Heart right ventricle (tissue), 16 donors: ENCODE measurements around the gene CACNA1A. TPM values are rescaled to one million over a fixed set of nuclear protein-coding genes. Genes with fewer than 3 reads are reported as not detected.

Source experiments
- ATAC-seq, 8 donors: fragments of 200-7000 bp; cut with Tn5 transposase; one replicate each; pipeline ENCODE4 v1.9.1; 2020; ENCODE audit warnings: mild to moderate bottlenecking in 8 of 8, moderate library complexity in 8 of 8, moderate number of reproducible peaks in 1 of 8
- DNase-seq, 2 donors: peaks; one replicate each; pipeline ENCODE4 v3.0.0-alpha.2; 2020
- H3K27ac ChIP-seq, 10 donors: fragments of 200-600 bp; sonication (generic) in 2 of 10; one replicate each; pipeline versions ENCODE4 v1.5.0 to v1.8.0; 2020 to 2022; ENCODE audit warnings: mild to moderate bottlenecking in 3 of 10
- H3K27me3 ChIP-seq, 7 donors: fragments of 200-600 bp; one replicate each; pipeline ENCODE4 v1.8.0; 2021 to 2022; ENCODE audit warnings: mild to moderate bottlenecking in 2 of 7
- H3K36me3 ChIP-seq, 9 donors: fragments of 200-600 bp; sonication (generic) in 1 of 9; one replicate each; pipeline versions ENCODE4 v1.5.0 to v1.8.0; 2020 to 2022; ENCODE audit warnings: mild to moderate bottlenecking in 2 of 9
- H3K4me1 ChIP-seq, 9 donors: fragments of 200-600 bp; sonication (generic) in 1 of 9; one replicate each; pipeline versions ENCODE4 v1.5.0 to v1.8.0; 2020 to 2022; ENCODE audit warnings: mild to moderate bottlenecking in 4 of 9
- H3K4me3 ChIP-seq, 10 donors: fragments of 200-600 bp; sonication (generic) in 2 of 10; one replicate each; pipeline versions ENCODE4 v1.5.0 to v1.8.0; 2020 to 2022; ENCODE audit warnings: mild to moderate bottlenecking in 7 of 10, moderate library complexity in 2 of 10
- H3K9me3 ChIP-seq, 11 donors: fragments of 200-600 bp in 10 of 11; sonication (generic) in 2 of 11; one replicate each; pipeline versions ENCODE4 v1.5.0 to v1.8.0; 2013 to 2022; ENCODE audit warnings: mild to moderate bottlenecking in 2 of 11, control low read depth in 1 of 11, moderate library complexity in 1 of 11
- WGBS, 2 donors: extraction: QIAGEN DNeasy Blood & Tissue Kit; methylation state at CpG; one replicate each; pipeline ENCODE4 v1.1.7; 2013; ENCODE audit warnings: inconsistent platforms in 1 of 2; 5-methylcytosine and 5-hydroxymethylcytosine counted together
- intact Hi-C, 10 donors: fragments of 100-400 bp; cut with DNase I; formaldehyde crosslinking; loops; one replicate each; pipeline versions ENCODE4 v1.11.1 to v1.14.2; 2022
- polyA plus RNA-seq, 2 donors: library from polyadenylated mRNA; stranded (reverse); fragments of 200-250 nt; gene quantifications; one replicate each; pipeline ENCODE4 v1.2.3, GENCODE V29; 2013
- total RNA-seq, 10 donors: library from RNA; stranded (reverse); fragmentation: NEBNext Ultra II Directional in 3 of 10; extraction: Animal tissue kit (Norgen Biotek cat#: 25700) in 3 of 10; gene quantifications; one replicate each; pipeline versions ENCODE4 v1.2.1 to v1.2.4, GENCODE V29; 2021 to 2023
- TF ChIP-seq, protein P1 (sequence below), 9 donors: fragments of 200-600 bp; sonication (generic) in 2 of 9; IDR thresholded peaks; one replicate each; pipeline versions ENCODE4 v1.5.0 to v1.8.0; 2021 to 2022; ENCODE audit warnings: antibody characterized with exemption in 9 of 9, mild to moderate bottlenecking in 5 of 9, moderate library complexity in 1 of 9
- donor health status: Arrhythmogenic right ventricular cardiomyopathy.
- donor health status: ischemic (EF 13 %, LVEDD 7.1; RV severe dilation, severe dysfunction).
- donor health status: healthy with polysubstance abuse.
- donor health status: DM: no; HTN: yes; CAD: no.
- donor health status: DM: no; HTN: no; CAD: no.
- donor health status: ischemic (EF 25% LVEDD 6.9; RV normal size, moderate dysfunction).
- donor health status: ischemic (EF 25% LVEDD 5.7; RV mildly dilated, moderate dysfunction).
- donor health status: healthy.
- donor health status: DM: yes; HTN: yes; CAD: no.
- donor health status: Ischemic cardiomyopathy.
- donor health status: ischemic (EF 35%, LVEDD 5.7; RV mildly dilated, moderate dysfunction).
- donor health status: nonischemic (EF 11% LVEDD 7.7; RV severe dilation, severe dysfunction).
- donor health status: DM: yes; HTN: yes; CAD: no.
- donor health status: PGD.
- donor health status: ischemic (EF 29% LVEDD 5.4; RV normal size, mild dysfunction).
- donor health status: nonischemic (EF 23%, LVEDD 6.1; RV moderate dilation, normal function).

Gene CACNA1A
- total and polyA plus RNA-seq, 12 donors, result 0.21 to 2.3 (median 0.66) TPM

DNA sequence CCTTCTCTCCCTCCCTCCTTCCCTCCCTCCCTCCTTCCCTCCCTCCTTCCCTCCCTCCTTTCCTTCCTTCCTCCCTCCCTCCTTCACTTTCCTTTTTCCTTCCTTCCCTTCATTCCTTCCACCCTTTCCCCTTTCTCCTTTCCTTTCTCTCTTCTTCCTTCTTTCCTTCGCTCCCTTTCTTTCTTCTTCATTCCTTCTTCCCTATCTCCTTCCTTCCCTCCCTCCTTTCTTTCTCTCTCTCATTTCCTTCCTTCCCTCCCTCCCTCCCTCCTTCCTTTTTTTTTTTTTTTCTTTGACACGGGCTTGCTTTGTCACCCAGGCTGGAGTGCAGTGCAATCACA is 250.6 kb downstream of the CACNA1A start:
- Histone ChIP-seq H3K27me3 (peaks cover 0 to 14% (median 4%) of the 10 kb centered on the region in 7 donors), H3K36me3 (no peaks in the 10 kb centered on the region), H3K4me3 (no peak overlapping the region), H3K4me1 (peaks cover 0 to 3% (median 0%) of the 10 kb centered on the region in 9 donors), H3K27ac (no peak overlapping the region), H3K9me3 (peaks cover 0 to 6% (median 0%) of the 10 kb centered on the region in 11 donors)
- intact Hi-C loops, result loop anchor here in 3 of 10 donors (5.0 to 10.0 kb wide), 3 partner anchors 58 to 281 kb away; no protein-coding TSS in a partner anchor
- no peak for DNase-seq
- TF ChIP-seq, protein P1, sequence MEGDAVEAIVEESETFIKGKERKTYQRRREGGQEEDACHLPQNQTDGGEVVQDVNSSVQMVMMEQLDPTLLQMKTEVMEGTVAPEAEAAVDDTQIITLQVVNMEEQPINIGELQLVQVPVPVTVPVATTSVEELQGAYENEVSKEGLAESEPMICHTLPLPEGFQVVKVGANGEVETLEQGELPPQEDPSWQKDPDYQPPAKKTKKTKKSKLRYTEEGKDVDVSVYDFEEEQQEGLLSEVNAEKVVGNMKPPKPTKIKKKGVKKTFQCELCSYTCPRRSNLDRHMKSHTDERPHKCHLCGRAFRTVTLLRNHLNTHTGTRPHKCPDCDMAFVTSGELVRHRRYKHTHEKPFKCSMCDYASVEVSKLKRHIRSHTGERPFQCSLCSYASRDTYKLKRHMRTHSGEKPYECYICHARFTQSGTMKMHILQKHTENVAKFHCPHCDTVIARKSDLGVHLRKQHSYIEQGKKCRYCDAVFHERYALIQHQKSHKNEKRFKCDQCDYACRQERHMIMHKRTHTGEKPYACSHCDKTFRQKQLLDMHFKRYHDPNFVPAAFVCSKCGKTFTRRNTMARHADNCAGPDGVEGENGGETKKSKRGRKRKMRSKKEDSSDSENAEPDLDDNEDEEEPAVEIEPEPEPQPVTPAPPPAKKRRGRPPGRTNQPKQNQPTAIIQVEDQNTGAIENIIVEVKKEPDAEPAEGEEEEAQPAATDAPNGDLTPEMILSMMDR (IDR thresholded peaks at IDR 0.05), result no peak
- 66 to 78% methylated on average over 2 of the region's 2 CpGs for WGBS, 2 donors
- no peak for ATAC-seq

DNA sequence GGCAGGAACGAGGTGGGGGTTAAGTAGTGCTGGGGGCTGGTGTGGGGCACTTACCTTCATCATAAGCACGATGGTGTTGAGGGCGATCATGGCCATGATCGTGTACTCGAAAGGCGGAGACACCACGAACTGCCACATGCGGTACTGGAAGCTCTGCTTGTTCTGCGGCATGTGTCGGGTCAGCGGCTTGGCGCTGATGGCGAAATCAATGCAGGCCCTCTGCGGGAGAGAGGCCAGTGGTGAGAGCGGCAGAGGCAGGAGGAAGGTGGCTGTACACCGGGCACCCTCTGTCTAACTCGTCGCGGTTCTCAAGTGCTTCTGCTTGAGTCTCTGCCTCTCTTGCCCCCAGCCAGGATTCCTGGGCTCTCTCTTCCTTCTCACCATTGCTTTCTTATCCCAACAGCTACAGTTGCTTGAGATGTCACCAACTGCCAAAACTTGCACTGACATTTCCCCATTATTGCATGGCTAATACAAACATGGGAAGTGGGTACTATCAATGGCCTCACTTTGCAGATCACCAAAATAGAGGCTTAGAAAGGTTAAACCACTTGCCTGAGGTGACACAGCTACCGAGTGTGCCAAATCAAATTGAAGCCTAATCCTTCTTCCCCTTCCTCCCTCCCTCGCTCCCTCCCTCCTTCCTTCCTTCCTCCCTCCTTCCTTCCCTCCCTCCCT is 251.1 kb downstream of the CACNA1A start:
- H3K27me3 ChIP-seq, result peaks cover 0 to 14% (median 4%) of the 10 kb centered on the region in 7 donors
- ATAC-seq, result no peak
- TF ChIP-seq, protein P1 (IDR thresholded peaks at IDR 0.05), result no peak
- no peaks in the 10 kb centered on the region for H3K36me3 ChIP-seq
- WGBS, 2 donors, result 88 to 89% methylated on average over 21 of the region's 21 CpGs
- intact Hi-C loops, result loop anchor here in 3 of 10 donors (5.0 to 10.0 kb wide), 3 partner anchors 58 to 280 kb away; no protein-coding TSS in a partner anchor
- no peak overlapping the region for H3K27ac ChIP-seq
- H3K9me3 ChIP-seq, result peaks cover 0 to 6% (median 0%) of the 10 kb centered on the region in 11 donors
- H3K4me1 ChIP-seq, result no peaks in the 10 kb centered on the region
- no peak for DNase-seq
- no peak overlapping the region for H3K4me3 ChIP-seq

DNA sequence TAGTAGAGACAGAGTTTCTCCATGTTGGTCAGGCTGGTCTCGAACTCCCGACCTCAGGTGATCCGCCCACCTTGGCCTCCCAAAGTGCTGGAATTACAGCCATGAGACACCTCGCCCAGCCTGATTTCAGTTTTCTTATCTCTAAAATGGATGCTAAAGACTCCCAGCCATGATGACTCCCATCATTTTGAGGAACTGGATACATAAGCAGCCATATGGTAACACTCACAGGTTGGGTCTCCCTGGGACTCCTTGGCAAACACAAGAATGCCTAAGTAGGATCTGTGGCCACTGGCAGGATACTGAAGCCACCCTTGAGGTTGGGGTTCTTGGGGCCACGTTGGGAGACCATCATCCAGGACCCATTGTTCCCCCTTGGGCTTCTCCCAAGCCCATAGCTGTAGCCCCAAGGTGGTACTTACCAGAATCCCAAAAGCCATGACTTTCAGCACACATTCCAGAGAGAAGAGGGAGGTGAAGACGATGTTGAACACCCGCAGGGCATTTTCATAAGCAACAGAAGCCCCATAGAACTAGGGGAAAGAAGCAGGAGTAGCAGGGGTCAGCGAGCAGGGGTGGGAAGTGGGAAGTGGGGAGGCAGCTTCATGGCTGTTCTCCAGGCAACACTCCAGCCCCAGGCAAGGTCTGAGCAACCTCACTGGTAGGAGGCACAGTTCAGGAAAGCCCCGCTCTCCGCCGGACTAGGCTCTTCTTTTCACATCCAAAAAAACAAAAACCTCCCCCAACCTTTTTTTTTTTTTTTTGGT is 253.5 kb downstream of the CACNA1A start:
- H3K36me3 ChIP-seq, result no peaks in the 10 kb centered on the region
- DNase-seq (no peak), ATAC-seq (no peak)
- 84 to 87% methylated on average over 11 of the region's 11 CpGs for WGBS, 2 donors
- H3K27me3 ChIP-seq, result peaks cover 0 to 9% (median 4%) of the 10 kb centered on the region in 7 donors
- H3K27ac ChIP-seq, result no peak overlapping the region
- TF ChIP-seq, protein P1 (IDR thresholded peaks at IDR 0.05), result no peak
- H3K4me1 ChIP-seq, result no peaks in the 10 kb centered on the region
- peaks cover 0 to 6% (median 0%) of the 10 kb centered on the region in 11 donors for H3K9me3 ChIP-seq
- H3K4me3 ChIP-seq, result no peak overlapping the region
- intact Hi-C loops, result loop anchor here in 1 of 10 donors (10.0 kb wide), 1 partner anchor 278 kb away; no protein-coding TSS in a partner anchor

DNA sequence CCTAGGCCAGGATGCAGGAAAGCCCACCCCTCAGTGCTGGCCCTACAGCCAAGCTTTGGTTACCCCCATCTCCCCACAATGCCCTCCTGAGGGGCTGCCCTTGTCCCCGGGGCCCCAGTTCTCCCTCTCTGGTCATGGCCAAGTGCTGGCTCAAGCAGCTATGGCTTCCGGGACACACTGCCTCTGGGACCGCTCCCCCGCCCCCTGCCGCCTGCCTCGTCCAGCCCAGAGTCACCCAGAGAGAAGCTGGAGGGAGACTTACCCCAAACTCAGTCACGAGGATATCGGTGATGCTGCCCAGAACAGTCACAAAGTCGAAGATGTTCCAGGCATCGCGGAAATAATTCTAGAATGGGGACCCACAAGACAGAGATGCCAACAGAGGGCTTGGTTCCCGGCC is 261.4 kb downstream of the CACNA1A start:
- intact Hi-C loops, result no loop called here
- ATAC-seq (no peak), DNase-seq (no peak)
- 89 to 92% methylated on average over 12 of the region's 12 CpGs for WGBS, 2 donors
- TF ChIP-seq, protein P1 (IDR thresholded peaks at IDR 0.05), result no peak
- H3K9me3 ChIP-seq, result no peaks in the 10 kb centered on the region
- peaks cover 0 to 7% (median 0%) of the 10 kb centered on the region in 9 donors for H3K4me1 ChIP-seq
- no peak overlapping the region for H3K4me3 ChIP-seq
- H3K27ac ChIP-seq, result no peak overlapping the region
- no peaks in the 10 kb centered on the region for H3K36me3 ChIP-seq
- H3K27me3 ChIP-seq, result no peaks in the 10 kb centered on the region
